ENCODE data around the gene PLS3.

The PLS3 gene

GRCh38 chrX:115690511-115691216, 129.7 kb downstream of the PLS3 start:
- FAIRE-seq = no peak
- peak; percentile 7 for DNase-seq (ENCODE audit: low spot score)

GRCh38 chrX:115693476-115693875, 132.5 kb downstream of the PLS3 start:
- DNase-seq (ENCODE audit: low spot score) (no peak), FAIRE-seq (no peak)

- no peak for DNase-seq (ENCODE audit: low spot score)
- FAIRE-seq = no peak
Observed at GRCh38 chrX:115694028-115694427, 133.1 kb downstream of the PLS3 start.

GRCh38 chrX:115696039-115696438, 135.1 kb downstream of the PLS3 start:
- DNase-seq (ENCODE audit: low spot score) (no peak), FAIRE-seq (no peak)

GRCh38 chrX:115696939-115697338, 136.0 kb downstream of the PLS3 start:
- no peak for FAIRE-seq

GRCh38 chrX:115697806-115698205, 136.8 kb downstream of the PLS3 start:
- DNase-seq (ENCODE audit: low spot score) (no peak), FAIRE-seq (no peak)

More at GRCh38 chrX:115696939-115697338, 136.0 kb downstream of the PLS3 start:
- no peak for DNase-seq (ENCODE audit: low spot score)

Measured in RCC 7860 (cell line).